HUDEP-2 (cell line): ENCODE results near the gene PRKAR2B.

ENCODE experiments used
- DNase-seq, 76 experiments: peaks; one replicate each; lab custom pipeline; 2025; ENCODE audit not compliant: unreplicated experiment in 76 of 76; lab: John Stamatoyannopoulos, UW

Gene PRKAR2B

DNA sequence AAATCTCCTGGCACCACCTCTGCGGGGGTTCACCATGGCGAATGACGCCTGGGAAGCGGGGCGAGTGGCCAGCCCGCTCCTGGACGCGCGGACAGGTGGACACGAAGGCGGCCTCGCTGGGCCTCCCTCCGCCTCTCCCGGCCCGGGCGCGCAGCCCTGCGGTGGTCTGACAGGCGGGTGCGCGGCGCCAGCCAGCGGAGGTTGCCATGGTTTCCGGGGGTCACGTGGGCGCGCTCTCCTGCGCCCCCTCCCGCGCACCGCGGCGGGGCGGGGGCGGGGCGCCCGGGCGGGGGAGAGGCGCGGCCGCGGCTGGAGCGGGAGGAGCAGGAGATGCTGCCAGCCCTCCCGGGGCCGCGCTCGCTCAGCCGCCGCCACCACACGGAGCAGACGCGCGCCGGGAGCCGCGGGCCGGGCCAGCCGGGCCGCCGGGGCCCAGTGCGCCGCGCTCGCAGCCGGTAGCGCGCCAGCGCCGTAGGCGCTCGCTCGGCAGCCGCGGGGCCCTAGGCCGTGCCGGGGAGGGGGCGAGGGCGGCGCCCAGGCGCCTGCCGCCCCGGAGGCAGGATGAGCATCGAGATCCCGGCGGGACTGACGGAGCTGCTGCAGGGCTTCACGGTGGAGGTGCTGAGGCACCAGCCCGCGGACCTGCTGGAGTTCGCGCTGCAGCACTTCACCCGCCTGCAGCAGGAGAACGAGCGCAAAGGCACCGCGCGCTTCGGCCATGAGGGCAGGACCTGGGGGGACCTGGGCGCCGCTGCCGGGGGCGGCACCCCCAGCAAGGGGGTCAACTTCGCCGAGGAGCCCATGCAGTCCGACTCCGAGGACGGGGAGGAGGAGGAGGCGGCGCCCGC is at the start of gene PRKAR2B:
Gene PRKAR2B (plus strand): TSS at position 359 of the 848 bp plus-strand sequence. CDS start 203 bp downstream, at position 562.
- DNase-seq: peak in 72 of 76 experiments; percentile 13 to 88 (median 72)

DNA sequence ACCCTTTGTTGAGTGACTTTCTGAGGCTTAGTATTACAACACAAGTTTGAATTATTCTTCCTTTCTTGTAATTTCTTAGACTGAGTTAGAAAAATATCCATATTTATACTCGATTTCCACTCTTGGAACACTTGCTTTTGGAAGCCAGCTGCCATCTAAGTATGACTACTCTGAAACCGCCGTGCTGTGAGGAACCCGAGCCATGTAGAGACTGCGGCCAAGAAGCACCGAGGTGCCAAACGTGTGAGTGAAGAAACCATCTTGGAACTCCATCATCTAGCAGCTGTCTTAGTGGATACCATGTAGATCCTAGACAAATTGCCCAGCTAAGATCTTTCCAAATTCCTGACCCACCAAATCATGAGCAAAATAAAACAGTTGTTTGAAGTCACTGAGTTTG is 49.7 kb upstream of the PRKAR2B start:
- DNase-seq: no peak

DNA sequence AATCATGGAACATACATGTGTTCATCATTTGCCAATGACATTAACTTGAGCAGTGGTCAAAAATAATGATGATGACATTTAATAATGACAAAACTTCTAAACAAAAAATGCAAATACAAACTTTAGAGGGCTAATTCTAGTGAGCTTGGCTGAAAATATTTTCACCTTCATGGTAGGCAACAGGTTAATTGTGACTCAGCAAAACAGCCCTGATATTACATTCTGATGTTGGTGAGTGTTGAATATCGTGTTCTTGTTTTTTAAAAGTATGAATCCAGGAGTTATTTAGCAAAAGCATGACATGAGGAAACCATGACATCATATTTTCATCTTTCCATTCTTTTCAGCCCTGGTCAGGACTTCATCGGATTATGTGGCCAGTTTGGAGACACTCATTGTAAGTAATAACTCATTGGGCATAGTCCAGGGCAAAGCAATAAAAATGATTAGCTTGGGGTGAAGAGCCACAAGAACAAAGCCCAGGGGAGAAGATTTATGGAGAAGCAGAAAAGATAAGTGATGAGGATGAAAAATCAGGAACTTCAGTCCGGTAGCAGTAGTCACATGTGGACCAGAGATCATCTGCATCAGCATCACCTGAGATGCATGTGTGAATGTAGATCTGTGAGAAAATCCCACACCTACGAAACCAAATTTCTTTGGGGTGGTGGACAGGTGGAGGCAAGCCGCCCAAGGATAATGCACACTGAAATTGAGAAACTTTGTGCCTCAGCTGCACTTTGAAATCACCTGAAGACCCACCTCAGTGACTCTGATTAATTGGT is 46.8 kb upstream of the PRKAR2B start:
- DNase-seq: no peak

DNA sequence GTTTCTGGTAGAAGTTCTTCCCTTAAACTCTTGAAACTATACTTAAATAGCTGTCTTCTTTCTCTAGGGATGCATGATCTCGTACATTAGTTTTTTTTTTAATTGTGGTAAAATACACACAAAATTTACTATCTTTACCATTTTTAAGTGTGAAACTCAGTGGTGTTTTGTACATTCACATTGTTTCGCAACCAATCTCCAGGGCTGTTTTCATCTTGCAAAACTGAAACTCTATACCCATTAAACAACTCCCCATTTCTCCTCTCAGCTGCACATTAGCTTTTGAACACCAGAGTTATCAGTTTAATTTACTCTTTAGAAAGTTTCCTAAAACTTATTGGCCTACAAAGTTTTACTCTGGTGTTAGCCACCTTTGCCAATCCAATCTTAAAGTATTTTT is 45.5 kb upstream of the PRKAR2B start:
- DNase-seq: no peak

DNA sequence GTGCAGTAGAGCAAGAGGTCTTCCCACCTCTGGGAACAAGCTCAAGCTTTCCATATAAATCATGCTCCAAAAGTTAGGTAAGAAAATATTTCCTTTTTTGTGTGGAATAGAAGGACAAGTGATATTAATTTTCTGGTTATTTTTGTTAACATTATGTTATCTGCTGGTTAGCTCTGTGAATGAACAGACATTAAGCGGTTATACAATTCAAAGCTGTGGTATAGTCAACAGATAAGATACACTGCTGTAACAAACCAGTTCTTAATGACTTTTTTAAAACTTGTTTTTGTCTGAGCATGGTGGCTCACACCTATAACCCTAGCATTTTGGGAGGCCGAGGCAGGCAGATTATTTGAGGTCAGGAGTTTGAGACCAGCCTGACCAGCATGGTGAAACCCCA is 43.0 kb upstream of the PRKAR2B start:
- DNase-seq: no peak

DNA sequence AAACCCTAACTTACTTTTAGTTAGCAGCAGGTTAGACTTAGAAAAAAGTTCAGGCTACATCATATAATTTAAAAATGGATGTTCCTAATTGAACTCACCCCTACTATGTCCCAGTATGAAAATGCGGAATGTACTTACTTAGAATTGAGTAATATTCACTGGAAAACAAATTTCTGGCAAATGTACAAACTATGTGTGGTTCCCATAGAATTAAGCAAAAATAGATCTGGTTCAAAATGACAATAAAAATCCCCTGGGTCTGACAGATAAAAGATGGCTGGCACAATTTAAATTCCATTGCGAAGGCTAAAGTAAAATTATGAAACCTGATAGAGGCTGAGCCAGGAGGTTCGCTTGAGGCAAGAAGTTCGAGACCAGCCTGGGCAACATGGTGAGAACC is 42.4 kb upstream of the PRKAR2B start:
- no peak for DNase-seq

DNA sequence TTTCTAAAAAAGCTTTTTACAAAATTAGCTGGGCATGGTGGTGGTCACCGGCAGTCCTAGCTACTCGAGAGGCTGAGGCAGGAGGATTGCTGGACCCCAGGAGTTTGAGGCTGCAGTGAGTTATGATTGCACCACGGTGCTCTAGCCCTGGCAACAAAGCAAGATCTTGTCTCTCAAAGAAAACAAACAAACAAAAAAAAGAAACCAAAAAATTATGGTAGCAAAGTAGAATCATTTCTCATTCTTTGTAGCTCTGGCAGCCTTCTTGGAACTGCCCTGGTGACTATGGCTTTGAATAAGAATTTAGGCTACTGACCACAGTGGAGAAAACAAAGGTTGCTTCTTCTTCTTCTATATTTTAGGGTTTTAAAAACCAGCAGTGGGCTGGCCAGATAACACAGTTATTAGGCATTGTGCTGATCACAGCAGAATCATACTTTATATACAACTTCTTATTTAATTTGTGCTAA is 41.9 kb upstream of the PRKAR2B start:
- peak in 2 of 76 experiments; percentile 11 to 26 for DNase-seq

DNA sequence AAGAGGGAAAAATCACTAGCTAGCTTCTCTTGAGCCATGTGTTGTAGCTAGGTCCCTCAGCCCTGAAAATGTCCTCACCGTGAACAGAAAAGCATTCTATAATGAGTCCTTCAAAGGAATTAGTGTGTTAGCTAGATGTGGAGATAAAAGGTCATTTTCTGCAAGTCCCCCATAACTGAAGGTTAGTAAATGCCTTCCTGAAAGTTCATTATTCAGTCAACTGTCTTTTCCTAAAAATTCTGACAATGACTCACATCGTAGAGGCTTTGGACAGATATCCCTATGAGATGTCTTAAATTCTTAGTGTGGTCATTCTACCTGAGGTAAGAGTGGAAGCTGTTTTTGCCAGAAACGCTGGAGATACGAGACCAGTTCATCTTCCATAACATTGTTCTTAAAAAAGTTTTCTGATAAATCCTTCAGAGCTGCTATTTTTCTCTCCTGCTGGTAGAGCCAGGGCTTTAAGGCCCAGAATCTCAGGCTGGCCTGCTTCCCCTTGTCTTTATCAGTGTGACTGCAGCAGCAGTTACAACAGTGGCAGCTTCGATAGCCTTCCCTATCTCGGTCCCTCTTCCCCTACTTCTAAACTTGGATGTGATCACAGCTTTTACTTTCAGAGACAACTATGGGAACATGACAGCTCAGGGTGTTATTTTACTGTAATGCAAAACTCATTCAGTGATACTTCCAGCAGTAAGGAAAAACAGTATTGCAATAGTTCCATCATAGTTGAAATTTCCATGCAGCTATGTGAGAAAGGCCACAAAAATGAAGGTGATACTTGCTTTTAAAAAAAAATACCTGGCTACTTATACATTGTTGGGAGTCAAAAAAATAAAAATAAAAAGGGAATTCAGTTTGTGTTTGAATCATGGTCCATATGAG is 37.3 kb upstream of the PRKAR2B start:
- DNase-seq: peak in 74 of 76 experiments; percentile 12 to 92 (median 78)

DNA sequence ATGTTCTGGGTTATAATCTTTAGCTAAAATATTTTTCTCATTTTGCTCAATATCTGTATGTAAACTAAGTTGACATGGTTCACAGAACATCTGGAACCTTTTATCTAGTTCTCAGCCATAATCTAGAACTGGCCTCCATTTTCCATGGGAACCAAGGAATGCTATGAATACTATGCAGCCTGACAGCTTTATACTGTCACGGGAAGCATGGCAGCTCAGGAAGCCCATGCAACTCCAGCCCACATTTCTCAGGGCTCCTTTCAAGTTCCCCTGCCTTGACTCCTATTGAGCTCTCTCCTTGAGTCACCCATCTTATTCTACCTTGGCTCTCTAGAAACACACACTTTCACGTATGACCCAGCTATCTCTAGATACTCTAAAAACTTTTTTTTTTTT is 36.6 kb upstream of the PRKAR2B start:
- DNase-seq: peak in 1 of 76 experiments; percentile 35

DNA sequence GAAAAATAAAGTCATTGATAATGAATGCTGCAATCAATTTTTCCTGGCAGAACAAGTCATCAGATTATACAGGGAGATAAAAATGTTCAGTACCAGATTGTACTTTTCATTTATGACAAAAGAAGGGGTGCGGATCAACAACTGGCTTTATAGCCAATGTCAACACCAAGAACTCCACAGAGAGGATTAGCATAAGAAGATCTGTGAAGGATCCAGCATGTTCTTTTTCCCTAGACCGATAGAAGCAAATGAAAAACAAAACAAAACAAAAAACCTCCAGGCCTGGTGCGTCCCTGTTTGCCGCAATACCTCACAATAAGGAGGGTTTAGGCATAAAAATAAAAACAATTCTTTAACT is 34.7 kb upstream of the PRKAR2B start:
- DNase-seq: no peak

DNA sequence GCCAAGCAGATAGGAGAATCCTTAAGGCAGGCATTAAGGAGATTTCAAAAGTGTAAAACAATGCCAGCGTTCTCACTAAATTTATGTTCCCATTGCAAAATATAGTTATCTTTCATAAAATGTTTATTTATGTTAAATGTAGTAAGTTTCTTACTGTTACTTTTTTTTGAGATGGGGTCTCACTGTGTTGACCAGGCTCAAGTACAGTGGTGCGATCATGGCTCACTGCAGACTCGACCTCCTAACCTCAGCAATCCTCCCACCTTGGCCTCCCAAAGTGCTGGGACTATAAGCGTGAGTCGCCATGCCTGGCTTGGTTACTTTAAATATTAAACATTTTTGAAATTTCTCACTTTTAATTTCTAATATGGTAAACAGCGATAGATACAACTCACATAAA is 31.8 kb upstream of the PRKAR2B start:
- DNase-seq: no peak

DNA sequence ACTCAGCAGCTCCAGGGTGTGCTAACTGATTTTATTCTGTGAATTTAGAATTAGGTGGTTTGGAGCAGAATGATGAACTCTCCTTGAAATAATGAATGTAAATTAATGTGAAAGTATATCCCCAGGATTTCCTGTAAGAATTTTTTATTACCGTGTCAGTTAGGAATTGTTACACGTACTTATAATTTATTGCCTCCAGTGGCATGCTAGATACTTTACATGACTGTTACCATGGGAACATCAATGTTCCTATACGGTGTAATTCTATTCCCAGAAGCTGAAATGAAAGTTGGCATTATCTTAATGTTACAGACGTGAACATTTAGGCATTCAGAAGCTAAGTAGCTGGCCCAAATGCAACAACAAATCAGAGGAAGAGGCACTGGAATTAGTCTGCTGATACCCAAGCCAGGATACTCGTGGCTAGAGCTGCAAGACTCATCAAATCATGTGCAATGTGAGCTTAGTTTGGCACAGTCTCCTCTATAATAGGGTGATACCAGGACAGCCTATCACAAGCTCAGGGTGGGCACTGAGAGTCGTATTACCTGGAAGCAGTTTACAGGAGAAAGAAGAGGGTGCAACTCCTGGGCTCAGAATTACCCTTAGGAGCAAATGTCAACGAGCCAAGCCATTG is 30.0 kb upstream of the PRKAR2B start:
- DNase-seq: peak in 24 of 76 experiments; percentile 5 to 61 (median 25)

DNA sequence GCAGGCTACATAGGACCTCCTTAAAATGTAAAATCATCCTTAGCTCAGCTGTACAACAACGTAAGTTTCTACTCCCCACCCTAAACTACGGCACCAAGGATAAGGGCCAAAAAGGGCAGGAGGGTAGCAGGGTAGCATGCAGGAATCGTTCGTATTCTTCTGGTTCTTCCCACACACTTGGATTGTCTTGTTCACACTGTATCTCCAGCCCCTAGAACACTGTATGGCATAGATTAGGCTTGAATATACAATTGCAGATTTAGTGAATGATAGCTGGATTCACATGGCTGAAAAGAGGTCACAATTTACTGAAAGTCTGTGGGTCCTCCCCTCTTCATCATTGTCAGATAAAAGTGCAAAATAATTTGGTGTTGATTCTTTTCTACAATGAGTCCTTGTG is 28.2 kb upstream of the PRKAR2B start:
- DNase-seq: peak in 39 of 76 experiments; percentile 9 to 80 (median 41)

DNA sequence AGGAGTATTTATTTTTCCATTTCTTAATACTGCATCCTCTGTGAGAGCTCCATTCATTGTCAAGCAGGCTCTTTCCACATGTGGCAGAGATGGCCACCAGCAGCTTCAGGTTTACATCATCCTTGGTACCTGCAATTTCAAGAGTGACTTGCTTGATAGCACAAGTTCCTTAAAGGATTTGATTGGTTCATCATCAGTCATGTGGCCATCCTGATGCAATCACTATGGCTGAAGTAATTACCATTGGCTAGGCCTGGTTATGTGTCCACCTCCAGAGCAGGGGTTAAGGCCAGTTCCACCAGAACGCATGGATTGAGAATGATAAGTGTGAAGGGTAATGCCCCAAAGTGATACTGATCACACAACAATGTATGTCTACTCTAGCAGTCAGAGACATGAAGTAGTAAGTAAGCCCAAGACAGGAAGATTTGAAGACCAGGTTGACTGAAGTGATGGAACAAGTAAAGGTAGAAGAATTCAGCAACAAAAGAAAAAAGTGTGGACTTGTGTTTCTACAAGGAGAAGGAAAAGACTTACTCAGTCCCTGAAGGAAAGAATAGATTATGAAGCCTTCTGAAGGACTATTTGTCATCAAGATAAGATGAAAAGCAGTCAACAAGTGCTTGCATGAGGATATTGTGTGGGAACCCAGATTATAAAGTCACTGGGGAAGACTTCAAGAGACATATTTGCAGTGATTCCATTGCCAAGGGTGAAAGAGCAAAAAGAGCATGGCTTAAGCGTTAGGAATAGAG is 26.4 kb upstream of the PRKAR2B start:
- peak in 3 of 76 experiments; percentile 8 to 36 (median 10) for DNase-seq

DNA sequence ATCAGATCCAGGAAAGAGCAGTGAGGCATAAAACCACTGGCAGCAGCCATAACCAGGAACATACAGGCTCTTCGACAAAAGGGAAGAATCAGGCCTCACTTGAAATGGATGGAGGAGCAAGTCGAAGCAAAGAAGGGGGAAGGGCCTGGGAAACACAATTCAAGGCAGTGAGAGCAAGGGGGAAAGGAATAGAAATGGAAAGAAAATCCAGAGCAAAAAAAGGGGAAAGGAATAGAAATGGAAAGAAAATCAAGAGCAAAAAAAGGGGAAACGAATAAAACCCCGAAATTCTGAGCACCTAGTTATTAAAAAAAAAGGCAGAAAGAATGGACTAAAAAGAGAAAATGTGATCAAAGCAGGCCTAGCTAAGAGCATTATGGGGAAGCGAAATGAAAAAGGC is 24.1 kb upstream of the PRKAR2B start:
- DNase-seq: no peak

DNA sequence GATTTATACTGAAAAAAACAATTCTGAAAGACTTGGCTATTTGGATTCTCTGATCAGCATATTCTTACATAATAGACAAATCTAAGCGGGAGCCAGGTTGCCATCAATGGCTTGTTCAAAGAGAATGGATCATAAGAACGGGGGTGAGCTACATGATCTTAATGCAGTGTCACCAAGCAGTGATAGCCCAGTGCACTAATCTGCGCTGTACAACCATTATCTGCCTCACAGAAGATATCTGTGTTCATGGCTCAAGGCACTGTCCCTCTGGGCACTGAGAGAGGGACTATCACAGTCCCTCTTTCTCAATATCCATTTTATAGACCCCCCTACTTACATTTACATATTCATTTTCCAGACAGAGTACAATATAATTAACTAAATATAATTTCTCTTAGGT is 22.9 kb upstream of the PRKAR2B start:
- DNase-seq: no peak

DNA sequence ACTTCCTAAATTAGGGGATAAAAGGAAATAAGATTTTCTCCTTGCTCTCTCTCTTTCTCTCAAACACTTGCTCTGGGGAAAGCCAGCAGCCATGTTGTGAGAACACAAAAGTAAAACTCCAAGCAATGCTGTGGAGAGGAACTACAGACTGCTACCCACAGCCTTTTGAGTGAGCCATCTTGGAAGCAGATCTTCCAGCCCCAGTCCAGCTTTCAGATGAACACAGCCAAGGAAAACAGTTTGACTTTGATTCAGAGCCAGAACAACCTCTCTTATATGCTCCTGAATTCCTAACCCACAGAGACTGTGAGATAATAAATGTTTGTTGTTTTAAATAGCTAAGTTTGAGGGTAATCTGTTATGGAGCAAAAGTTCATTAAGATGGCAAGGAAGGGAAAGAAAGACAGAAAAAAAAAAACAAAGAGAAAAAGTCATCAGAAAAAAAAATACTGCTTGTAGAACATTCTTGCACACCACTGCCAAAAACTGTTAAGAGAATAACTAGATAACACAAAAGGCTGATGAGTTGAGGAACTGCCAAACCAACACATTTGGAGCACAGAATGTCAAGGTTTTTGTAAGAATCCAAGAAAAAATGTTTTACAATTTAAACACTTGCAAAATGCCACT is 20.9 kb upstream of the PRKAR2B start:
- DNase-seq: peak in 3 of 76 experiments; percentile 12 to 38 (median 32)

DNA sequence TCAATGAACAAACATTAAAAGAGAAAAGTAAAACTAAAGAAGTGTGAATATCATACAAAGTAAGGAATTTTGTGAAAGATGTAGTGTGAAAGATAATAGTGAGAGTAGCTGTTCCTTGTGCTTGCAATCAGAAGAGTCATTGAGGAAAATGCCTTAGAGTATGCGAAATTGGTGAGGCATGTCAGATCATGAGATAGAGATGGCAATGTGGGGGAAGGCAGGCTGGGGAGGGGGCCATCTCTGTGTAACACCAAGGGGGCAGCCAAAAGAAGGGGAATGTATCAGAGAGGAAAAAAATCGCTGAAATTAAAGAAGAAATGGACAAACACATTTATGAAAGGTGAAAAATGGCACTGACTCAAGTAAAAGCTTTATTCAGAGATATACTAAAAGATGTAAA is 19.6 kb upstream of the PRKAR2B start:
- no peak for DNase-seq
